Activated CD8-positive, alpha-beta memory T cell treated with anti-CD3 and anti-CD28 coated beads, Interleukin-2, amount 50 U/mL, for 24 hours (primary cell): ENCODE measurements around the gene USP6.
A peak's percentile ranks its signal among the peaks of the same experiment; 100 is the strongest.
"Not testable (repeated sequence)": the region's sequence is repeated elsewhere in the genome, so short reads cannot be mapped to it uniquely, and the experiment has no call there.

ENCODE experiments used
- DNase-seq: peaks from one replicate; pipeline ENCODE4 v3.0.0-alpha.2; 2020; ENCODE audit errors: extremely low read depth

USP6 gene

GRCh38 chr17:5191541-5192417 lies 75.9 kb downstream of the USP6 start, which contains the start of gene ZNF594:
Gene ZNF594, minus strand, starts transcription at chr17:5191868. Its CDS starts 7,612 bp downstream, at chr17:5184256.
- peak; percentile 90 for DNase-seq

GRCh38 chr17:5194346-5194745 lies 78.5 kb downstream of the USP6 start:
- DNase-seq, result no peak

GRCh38 chr17:5198472-5198871 lies 82.6 kb downstream of the USP6 start:
- no peak for DNase-seq

GRCh38 chr17:5200360-5200759 lies 84.5 kb downstream of the USP6 start:
- no peak for DNase-seq

- no peak for DNase-seq
Observed at GRCh38 chr17:5201011-5201410, 85.2 kb downstream of the USP6 start.

- no peak for DNase-seq
Observed at GRCh38 chr17:5203178-5203907, 87.5 kb downstream of the USP6 start.

- no peak for DNase-seq
Observed at GRCh38 chr17:5203908-5204294, 88.1 kb downstream of the USP6 start.

GRCh38 chr17:5209396-5209795 lies 93.6 kb downstream of the USP6 start:
- no peak for DNase-seq

GRCh38 chr17:5210091-5210490 lies 94.3 kb downstream of the USP6 start:
- no peak for DNase-seq

GRCh38 chr17:5210614-5211252 lies 94.9 kb downstream of the USP6 start:
- no peak for DNase-seq

GRCh38 chr17:5211458-5211857 lies 95.6 kb downstream of the USP6 start:
- DNase-seq, result no peak

GRCh38 chr17:5217562-5217961 lies 101.7 kb downstream of the USP6 start:
- not testable (repeated sequence) for DNase-seq

- no peak for DNase-seq
Observed at GRCh38 chr17:5219536-5219935, 103.7 kb downstream of the USP6 start.

- no peak for DNase-seq
Observed at GRCh38 chr17:5220074-5220473, 104.2 kb downstream of the USP6 start.

GRCh38 chr17:5221912-5222311 lies 106.1 kb downstream of the USP6 start:
- DNase-seq, result not testable (repeated sequence)
